GM19193 (cell line): Measurements from ENCODE around the gene ZFP36.

ENCODE experiments used
- POLR2A ChIP-seq: IDR thresholded peaks from 4 replicates; pipeline ENCODE4 v1.6.1; 2011; ENCODE audit not compliant: insufficient read depth, insufficient read length; ENCODE audit errors: extremely low read depth

Gene ZFP36

DNA sequence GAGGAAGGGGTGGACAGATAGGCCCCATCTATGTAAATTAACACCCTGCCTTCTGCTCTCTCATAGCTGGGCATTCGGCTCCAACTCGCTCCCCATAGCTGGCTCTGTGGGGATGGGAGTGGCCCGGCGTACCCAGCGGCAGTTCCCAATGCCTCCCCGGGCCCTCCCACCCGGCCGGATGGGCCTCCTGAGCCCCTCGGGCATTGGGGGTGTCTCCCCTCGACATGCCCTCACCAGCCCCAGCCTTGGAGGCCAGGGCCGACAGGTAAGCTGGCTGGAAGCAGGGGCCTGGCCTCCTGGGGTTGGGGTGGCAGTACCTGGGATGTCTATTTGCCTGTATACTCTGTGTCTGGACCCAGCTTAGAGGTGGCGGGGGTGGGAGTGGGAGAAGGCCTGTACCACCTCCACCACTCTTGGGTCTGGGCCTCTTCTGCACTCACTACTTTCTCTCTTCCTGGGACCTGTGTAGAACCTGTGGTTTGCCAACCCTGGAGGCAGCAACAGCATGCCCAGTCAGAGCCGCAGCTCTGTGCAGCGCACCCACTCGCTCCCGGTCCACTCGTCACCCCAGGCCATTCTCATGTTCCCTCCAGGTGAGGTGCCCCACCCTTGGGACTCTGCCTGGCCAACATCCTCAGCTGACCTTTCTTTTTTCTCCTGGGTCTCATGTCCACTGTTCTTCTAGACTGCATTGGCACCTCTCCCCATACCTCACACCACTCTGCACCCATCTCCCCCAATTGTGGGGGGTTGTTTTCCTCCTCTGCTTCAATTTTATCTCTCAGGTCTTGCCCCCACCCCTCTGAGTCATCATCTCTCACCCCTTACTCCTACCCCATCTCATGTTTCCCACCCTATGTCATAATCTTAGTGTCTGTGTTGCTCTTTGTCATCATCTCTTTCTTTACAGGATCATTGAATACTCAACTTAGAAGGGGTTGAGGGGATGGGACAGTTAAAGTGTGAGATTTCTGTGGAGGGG is 25.8 kb upstream of the ZFP36 start:
- no peak for TF ChIP-seq POLR2A

DNA sequence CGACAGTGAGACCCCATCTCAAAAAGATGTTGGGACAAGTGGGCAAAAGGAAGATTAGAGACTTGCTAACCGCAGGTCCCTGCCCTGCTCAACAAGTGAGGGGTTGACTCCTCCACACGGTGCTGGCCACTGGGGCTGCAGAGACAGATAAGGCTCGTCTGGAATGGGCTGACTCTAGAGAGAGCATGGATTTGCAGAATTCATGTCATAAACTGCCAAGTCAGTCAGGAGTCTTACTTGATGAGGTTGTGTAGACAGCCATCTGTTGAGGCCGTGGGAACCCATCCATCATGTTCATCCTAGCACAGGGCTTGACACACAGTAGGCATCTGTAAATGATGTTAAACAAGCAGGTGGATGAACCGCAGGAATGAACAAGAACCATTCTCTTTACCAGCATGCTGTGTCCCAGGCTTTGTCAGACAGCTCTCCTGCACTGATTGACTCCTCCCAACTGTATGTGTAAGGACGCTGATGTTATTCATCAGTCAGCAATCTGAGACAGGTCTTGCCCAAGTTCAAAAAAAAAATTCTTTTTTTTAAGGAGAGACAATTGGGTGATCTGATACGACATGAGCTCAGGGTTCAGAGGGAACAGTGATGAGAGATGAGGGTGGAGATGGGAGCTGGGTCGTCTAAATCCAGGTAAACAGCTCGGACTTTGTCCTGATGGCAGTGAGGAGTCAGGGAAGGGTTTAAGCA is 24.6 kb upstream of the ZFP36 start:
- no peak for TF ChIP-seq POLR2A

DNA sequence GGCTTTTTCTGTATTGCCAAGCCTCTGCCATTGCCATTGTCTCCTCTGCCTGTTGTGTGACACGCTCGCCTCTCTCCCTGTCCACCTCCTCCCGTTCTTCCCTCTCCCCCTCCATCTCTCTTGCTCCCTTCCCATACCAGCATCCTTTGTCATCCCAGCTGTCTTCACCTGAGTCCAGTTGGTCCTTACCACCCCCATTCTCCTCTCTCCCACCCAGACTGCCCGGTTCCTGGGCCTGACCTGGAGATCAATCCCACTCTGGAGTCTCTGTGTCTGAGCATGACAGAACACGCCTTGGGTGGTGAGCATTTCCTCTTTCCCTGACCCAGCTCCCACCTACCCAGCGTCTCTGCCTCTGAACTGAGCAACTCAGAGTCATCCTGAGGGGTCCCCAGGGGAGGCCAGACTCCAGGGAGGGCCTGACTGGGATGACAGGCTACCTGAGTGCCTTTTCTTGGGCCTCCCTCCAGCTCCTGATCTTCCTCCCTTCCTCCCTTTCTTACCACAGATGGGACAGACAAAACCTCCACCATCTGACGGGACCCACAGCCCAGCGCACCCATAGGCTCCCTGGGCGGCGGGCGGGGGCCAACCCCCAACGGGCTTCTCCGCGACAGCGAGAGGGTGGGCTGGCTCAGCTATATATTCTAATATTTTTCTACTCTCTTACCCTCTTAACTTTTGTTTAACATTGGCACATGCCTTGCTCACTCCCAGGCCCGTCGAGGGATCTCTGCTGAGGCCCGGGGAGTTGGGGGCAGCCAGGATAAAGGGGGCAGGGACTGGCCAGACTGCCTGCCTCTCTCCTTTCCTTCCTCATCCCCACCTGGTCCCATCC is 23.4 kb upstream of the ZFP36 start:
- TF ChIP-seq POLR2A, result no peak

DNA sequence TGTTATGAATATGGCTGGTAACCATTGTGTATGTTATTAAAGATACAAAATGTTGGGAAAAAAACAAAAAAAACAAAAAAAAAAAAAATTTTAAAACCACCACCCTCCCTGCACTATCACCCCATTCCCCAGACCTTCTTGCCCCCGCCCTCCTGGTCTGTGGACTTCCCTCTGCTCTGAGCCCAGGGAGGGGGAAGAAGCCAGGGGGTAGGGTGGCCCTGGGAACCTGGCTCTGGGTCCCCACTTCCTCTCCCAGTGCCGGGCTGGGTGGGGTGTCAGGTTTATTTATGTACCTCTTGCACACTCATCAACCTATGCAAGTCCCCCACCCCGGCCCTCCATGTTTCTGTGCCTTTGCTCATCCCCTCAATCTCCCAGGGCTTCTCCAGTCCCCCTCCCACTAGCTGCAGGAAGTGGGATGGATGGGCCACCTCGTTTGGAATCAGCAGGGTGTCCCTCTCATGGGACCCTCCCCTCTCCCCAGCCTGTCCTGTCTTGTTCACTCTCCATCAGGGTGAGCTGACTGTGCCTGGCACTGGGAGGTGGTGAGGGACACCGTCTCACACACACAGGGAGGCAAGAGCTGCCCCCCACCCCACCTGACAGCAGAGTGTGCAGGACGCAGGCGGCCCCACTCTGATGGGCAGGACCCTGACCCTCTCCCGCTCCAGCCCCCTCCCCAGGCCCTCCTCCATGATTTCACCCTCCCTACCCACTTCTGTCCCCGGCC is 21.6 kb upstream of the ZFP36 start:
- TF ChIP-seq POLR2A, result no peak

DNA sequence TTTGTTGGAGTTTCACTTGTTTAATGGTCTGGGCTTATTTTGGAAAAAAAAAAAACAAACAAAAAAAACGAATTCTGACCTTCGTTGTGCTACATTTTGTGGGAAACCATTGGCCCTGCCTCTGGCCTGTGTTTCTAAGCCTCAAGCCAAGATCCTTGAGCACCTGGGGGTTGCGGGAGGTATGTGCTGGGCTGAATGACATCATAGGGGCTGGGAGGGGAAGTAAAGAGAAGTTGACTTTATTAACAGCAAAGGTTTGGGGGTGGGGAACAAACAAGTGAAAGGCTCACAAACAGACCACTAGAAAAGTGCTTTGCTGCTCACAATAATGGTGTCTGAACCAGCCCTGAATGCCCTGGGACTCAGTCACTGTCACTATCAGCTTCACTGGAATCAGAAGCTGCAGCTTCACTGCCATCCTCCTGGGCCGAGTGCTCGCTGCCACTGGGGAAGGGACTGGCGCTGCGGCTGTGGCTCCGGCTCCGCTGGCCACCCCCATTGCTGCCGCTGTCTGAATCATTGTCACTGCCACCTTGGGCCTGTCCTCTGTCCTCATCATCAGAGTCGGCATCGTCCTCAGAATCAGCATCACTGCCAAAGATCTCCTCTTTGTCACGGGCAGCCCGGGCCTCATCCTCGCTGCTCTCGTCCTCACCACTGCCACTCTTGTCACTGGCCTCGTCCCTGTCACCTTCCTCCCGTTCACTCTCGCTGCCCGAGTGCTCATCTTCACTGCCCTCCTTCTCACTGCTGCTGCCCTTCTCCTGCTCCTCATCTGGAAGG is 20.8 kb upstream of the ZFP36 start:
- no peak for TF ChIP-seq POLR2A

DNA sequence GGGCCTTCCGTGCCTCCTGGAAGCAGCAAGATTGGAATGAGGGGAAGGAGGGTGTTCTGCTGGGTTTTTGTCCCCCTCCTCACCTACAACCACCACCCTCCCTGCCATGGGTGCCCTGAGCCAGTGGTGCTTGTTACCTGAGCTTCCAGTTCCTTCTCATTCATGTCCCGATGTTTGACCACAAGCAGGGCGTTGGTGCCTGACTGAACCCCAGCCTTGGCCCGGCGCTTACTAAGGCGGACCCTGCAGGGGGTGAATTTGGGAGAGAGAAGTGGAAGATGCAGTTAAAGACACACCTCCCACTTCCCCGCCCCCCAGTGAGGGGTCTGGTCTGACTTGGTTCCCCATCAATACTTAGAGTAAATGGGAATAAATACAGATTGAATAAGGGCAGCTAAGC is 20.1 kb upstream of the ZFP36 start:
- TF ChIP-seq POLR2A, result no peak

DNA sequence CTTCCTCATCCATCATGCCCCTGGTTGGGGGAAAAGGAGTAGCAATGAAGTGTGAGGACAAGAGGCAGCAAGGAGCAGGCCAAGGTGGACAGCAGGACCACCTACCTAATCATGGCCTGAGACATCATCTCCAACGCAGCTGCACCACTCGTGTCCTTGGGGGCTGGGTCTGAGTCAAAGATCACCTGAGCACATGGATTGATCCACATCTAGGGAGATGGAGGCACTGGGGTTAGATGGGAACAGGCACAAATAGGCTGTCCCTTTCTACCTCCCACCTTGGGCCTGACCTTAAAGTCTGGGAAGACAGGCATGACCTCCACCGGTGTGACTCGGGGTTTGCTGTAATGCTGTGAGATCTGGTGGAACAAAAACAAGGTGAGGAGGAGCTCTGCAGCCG is 18.0 kb upstream of the ZFP36 start:
- no peak for TF ChIP-seq POLR2A

DNA sequence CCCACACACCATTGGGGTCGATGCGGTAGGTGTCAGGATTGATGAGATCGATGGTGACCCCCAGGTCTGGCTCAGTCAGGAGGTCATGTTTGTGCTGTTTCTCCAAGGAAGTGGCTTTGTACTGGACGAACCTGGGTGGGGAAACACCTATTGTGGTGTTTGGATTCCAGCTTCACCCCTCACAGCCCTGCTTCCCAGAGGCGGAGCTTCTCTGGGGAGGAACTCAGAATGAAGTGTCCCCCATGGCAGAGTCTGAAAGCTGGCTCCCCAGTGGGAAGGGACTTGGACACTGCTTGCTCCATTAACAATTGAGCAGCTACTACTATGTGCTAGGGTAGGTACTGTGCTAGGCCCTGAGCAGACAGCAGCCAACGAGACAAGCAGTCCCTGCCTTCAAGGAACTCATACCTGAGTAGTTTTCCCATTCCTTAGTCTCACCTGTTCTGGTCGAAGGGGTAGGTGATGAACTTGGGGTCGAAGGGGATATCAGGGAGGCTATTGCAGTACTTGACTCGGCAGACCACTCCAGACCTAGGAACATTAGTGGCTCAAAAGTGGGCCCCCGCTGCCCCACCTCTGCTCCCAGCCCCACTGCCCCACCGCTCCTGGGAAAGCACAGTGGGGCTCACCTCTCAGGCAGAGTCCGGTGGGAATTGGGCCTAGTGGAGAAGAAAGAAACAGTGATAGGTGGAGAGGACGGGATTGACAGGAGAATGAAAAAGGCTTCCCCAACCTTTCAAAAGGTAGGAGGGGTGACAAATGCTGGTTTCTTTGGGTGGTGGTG is 16.8 kb upstream of the ZFP36 start:
- TF ChIP-seq POLR2A, result no peak

DNA sequence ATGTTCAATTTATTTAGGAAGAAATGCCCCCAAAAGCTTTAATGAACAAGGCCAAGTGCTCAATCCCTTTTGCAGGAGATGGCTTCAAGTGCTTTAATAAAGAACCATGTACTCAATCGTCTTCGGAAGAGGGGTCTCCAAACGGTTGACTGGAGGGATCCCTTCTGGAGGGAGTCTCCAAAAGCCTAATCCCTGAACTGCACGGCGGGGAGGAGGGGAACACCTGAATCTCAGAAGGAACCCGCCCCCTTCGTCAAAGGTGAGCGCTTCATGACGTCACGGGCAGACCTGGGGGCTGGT is 16.2 kb upstream of the ZFP36 start:
- no peak for TF ChIP-seq POLR2A

DNA sequence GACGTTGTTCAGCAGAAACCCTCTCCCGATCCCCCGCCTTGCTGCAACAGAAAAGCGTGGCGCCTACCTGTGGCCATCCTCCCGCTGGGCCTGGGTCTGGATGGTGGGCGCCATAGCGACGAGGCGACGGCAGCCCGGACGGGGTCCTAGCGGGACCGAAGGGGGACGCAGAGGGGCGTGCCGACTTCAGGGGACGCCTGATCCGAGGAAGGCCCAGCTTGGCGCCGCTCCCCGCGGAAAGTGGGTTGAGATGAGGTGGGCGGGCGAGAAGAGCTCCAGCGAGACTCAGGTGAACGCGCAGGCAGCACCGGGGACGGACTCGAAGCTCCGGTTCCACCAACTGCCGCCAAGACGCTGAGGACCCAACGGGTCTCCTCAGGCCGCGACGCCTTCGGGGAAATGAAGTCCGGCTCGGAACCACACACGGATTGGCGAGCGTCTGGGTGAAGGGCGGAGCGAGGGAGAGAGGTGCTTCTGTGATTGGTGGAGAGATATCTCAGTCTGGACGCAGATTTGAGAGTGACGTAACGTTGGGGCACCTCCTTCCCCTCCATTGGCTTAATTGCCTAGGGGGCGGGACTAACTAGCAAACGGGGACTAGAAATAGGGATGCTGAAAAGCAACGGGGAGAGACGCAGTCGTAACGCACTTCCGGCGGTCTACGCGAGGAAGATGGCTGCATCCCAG is 15.8 kb upstream of the ZFP36 start, which contains the start of the genes MED29 and PAF1:
Gene MED29, plus strand, starts transcription at position 628 of the 687 bp plus-strand sequence. Its CDS starts 45 bp downstream, at position 673.
Gene PAF1, minus strand, starts transcription at position 356 of the 687 bp plus-strand sequence. Its CDS starts 242 bp downstream, at position 114.
- peak; percentile 97 for TF ChIP-seq POLR2A

DNA sequence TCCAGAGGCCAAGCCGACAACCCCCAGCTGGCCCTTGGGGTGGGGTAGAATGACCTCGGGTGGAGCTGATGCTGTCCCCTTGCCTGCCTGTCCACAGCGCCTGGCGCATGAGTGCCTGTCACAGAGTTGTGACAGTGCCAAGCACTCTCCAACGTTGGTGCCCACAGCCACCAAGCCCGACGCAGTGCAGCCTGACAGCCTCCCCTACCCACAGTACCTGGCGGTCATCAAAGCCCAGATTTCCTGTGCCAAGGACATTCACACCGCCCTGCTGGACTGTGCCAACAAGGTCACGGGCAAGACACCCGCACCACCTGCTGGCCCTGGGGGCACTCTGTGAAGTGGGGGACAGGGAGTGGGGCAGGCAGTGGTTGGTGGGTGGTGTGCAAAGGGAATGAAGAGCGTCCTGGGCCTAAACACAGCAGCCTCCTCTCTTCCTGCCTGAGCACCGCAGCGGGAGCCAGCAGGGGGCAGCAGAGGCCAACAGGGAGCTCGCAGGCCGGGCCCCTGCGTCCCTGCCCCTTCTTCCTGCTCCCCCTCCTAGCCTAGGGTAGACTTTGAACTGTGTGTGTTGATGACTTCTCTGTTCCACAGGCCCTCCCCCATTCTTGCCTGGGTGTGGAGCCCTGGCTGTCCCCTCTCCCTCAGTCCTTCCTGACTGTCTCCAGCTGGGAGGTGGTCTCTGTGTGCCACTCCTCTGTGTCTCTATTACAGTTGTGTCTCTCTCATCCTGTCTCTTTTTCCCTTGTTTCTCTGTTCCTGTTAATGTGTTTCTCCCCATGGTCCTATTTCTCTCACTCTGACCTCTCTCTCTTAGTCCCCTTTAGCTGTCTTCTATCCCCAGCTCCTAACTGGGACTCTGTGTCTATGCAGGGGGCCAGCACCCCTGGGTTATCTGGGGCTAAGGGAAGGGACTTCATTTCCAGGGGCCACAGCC is 9.0 kb upstream of the ZFP36 start:
- TF ChIP-seq POLR2A, result peak; percentile 44

DNA sequence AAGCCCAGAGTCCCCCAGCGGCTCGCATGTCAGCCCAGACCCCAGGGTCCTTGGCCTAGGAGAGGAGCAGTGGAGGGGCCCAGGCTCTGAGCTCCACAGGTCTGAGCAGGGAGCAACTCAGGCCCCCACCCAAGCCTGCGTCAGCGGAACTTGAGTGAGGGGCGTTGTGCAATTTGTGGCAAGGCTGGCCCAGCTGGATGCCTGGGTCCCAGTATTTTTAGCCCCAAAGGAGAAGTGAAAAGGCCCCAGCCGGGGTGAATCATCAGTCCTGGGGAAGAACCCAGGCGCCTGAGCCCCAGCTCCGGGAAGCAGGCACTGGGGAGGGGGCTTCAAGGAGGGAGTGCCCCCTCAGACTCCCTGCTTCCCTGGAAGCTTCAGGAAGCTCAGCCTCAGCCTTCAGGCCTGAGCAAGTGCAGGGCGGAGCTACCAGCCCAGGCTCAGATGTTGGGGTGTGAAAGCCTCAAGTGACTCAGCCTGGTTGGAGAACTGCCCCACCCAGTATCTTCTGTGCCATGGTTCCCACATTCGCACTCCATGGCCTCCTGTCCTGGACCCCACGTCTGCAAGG is 8.3 kb upstream of the ZFP36 start:
- no peak for TF ChIP-seq POLR2A
